H1 (cell line): ENCODE data around the gene MAGED2. TPM values are rescaled to one million over a fixed set of nuclear protein-coding genes. Genes with fewer than 3 reads are reported as not detected.
"Not testable (repeated sequence)": the region's sequence is repeated elsewhere in the genome, so short reads cannot be mapped to it uniquely, and the experiment has no call there.

Experiments used
- CTCF ChIA-PET: fragments of 300-600 bp; sonication (Branson Sonifier 250); formaldehyde crosslinking; loops from one replicate; lab custom pipeline; 2021; ENCODE audit not compliant: partially characterized antibody; lab: Charles Lee
- POLR2A ChIA-PET: fragments of 300-600 bp; sonication (Branson Sonifier 250); formaldehyde crosslinking; loops from one replicate; lab custom pipeline; 2021; ENCODE audit warnings: inconsistent platforms; ENCODE audit not compliant: partially characterized antibody; lab: Charles Lee
- DNase-seq, 2 experiments: peaks; one replicate each; pipeline versions ENCODE4 v3.0.0 to v3.0.0-alpha.2; 2010 to 2022; ENCODE audit warnings: low spot score in 2 of 2, low read depth in 1 of 2, mixed read lengths in 1 of 2
- FAIRE-seq: peaks from 2 replicates; lab custom pipeline; 2011; peaks lifted over from hg19 to GRCh38; lab: Jason Lieb, UNC
- H2AFZ ChIP-seq: 2 replicates; pipeline ENCODE4 v1.8.1; 2012; ENCODE audit warnings: low read length, inconsistent platforms
- H2AK5ac ChIP-seq: 2 replicates; pipeline ENCODE4 v1.6.1; 2013; ENCODE audit warnings: low read depth, low read length
- H2BK120ac ChIP-seq: replicated peaks from 2 replicates; pipeline ENCODE3; 2013; ENCODE audit warnings: low read depth, low read length, inconsistent platforms
- H2BK12ac ChIP-seq: 2 replicates; pipeline ENCODE4 v1.6.1; 2013; ENCODE audit warnings: low read depth, low read length
- H2BK15ac ChIP-seq: 2 replicates; pipeline ENCODE4 v1.6.1; 2013; ENCODE audit warnings: low read length
- H2BK20ac ChIP-seq: 2 replicates; pipeline ENCODE4 v1.6.1; 2013; ENCODE audit warnings: low read length
- H2BK5ac ChIP-seq: 2 replicates; pipeline ENCODE4 v1.6.1; 2013; ENCODE audit warnings: low read depth, low read length
- H3K14ac ChIP-seq: 2 replicates; pipeline ENCODE4 v1.6.1; 2013; ENCODE audit warnings: inconsistent platforms; ENCODE audit not compliant: insufficient read length
- H3K18ac ChIP-seq: 2 replicates; pipeline ENCODE4 v1.6.1; 2013; ENCODE audit warnings: low read length; ENCODE audit errors: extremely low read depth
- H3K23ac ChIP-seq: 2 replicates; pipeline ENCODE4 v1.6.1; 2013; ENCODE audit warnings: inconsistent platforms; ENCODE audit not compliant: insufficient read length
- H3K23me2 ChIP-seq: 2 replicates; pipeline ENCODE4 v1.6.1; 2013; ENCODE audit warnings: low read depth, low read length
- H3K27ac ChIP-seq: 2 replicates; pipeline ENCODE4 v1.6.1; 2011; ENCODE audit warnings: low read depth, low read length, inconsistent platforms
- H3K27me3 ChIP-seq, 4 experiments: replicated peaks in 1 of 4; 1 replicate in 1 of 4; 2 replicates in 3 of 4; pipeline versions ENCODE4 v1.6.1 to v1.8.1; 2011 to 2013; ENCODE audit warnings: low read length in 3 of 4, mild to moderate bottlenecking in 3 of 4, inconsistent platforms in 2 of 4, mixed read lengths in 2 of 4, moderate library complexity in 1 of 4; ENCODE audit not compliant: control insufficient read depth in 3 of 4, insufficient read depth in 3 of 4; ENCODE audit errors: extremely low read depth in 1 of 4
- H3K36me3 ChIP-seq, 4 experiments: 2 replicates each; pipeline versions ENCODE4 v1.6.1 to v1.8.1; 2011 to 2013; ENCODE audit warnings: mild to moderate bottlenecking in 4 of 4, low read length in 3 of 4, moderate library complexity in 2 of 4, control low read depth in 1 of 4, inconsistent platforms in 1 of 4; ENCODE audit not compliant: insufficient read depth in 4 of 4, control insufficient read depth in 2 of 4
- H3K4ac ChIP-seq: replicated peaks from 2 replicates; pipeline ENCODE3; 2013; ENCODE audit warnings: low read length, low read depth, mixed read lengths, inconsistent platforms; ENCODE audit not compliant: insufficient read length
- H3K4me1 ChIP-seq, 4 experiments: replicated peaks in 1 of 4; 1 replicate in 1 of 4; 2 replicates in 3 of 4; pipeline versions ENCODE4 v1.6.1 to v1.8.1; 2011 to 2013; ENCODE audit warnings: low read length in 3 of 4, inconsistent platforms in 2 of 4, mixed read lengths in 1 of 4; ENCODE audit not compliant: insufficient read depth in 4 of 4, control insufficient read depth in 3 of 4
- H3K4me2 ChIP-seq, 2 experiments: 2 replicates each; pipeline versions ENCODE4 v1.6.1 to v1.8.1; 2011 to 2013; ENCODE audit warnings: low read depth in 2 of 2, low read length in 2 of 2, control low read depth in 1 of 2, inconsistent platforms in 1 of 2, mild to moderate bottlenecking in 1 of 2; ENCODE audit not compliant: insufficient read depth in 1 of 2
- H3K4me3 ChIP-seq, 4 experiments: fragments of 200-600, 300-600 bp in 1 of 4; sonication (generic), shearing (Covaris generic), sonication (Bioruptor Twin) in 1 of 4; 2 replicates each; pipeline versions ENCODE4 v1.5.1 to v1.8.1; 2011 to 2016; ENCODE audit warnings: low read length in 4 of 4, low read depth in 3 of 4, control low read depth in 2 of 4, inconsistent platforms in 2 of 4, mild to moderate bottlenecking in 2 of 4, mixed read lengths in 1 of 4, moderate library complexity in 1 of 4; ENCODE audit not compliant: insufficient read depth in 2 of 4; ENCODE audit errors: extremely low read depth in 1 of 4
- H3K56ac ChIP-seq: replicated peaks from 2 replicates; pipeline ENCODE3; 2013; ENCODE audit warnings: low read depth, mild to moderate bottlenecking, mixed read lengths, low read length, inconsistent platforms; ENCODE audit not compliant: insufficient read length
- H3K79me1 ChIP-seq: 2 replicates; pipeline ENCODE4 v1.6.1; 2013; ENCODE audit warnings: low read depth, low read length, control low read depth
- H3K79me2 ChIP-seq, 2 experiments: 2 replicates each; pipeline versions ENCODE4 v1.6.1 to v1.8.1; 2012 to 2013; ENCODE audit warnings: low read length in 2 of 2, mild to moderate bottlenecking in 2 of 2, inconsistent platforms in 1 of 2; ENCODE audit not compliant: insufficient read depth in 2 of 2, control insufficient read depth in 1 of 2
- H3K9ac ChIP-seq, 4 experiments: replicated peaks in 1 of 4; 1 replicate in 1 of 4; 2 replicates in 3 of 4; pipeline versions ENCODE4 v1.6.1 to v1.8.1; 2011 to 2013; ENCODE audit warnings: low read depth in 3 of 4, low read length in 3 of 4, control low read depth in 2 of 4, mild to moderate bottlenecking in 2 of 4, moderate library complexity in 2 of 4, inconsistent platforms in 1 of 4; ENCODE audit errors: extremely low read depth in 1 of 4
- H3K9me3 ChIP-seq, 2 experiments: 2 replicates each; pipeline versions ENCODE4 v1.6.1 to v1.8.1; 2012 to 2013; ENCODE audit warnings: mild to moderate bottlenecking in 2 of 2, moderate library complexity in 2 of 2, control low read depth in 1 of 2, inconsistent platforms in 1 of 2, low read depth in 1 of 2, low read length in 1 of 2, mixed read lengths in 1 of 2; ENCODE audit not compliant: insufficient read depth in 2 of 2
- H4K20me1 ChIP-seq, 2 experiments: replicated peaks in 1 of 2; 2 replicates each; pipeline versions ENCODE3 to v1.8.1; 2011 to 2013; ENCODE audit warnings: inconsistent platforms in 2 of 2, low read length in 2 of 2, mild to moderate bottlenecking in 1 of 2; ENCODE audit not compliant: insufficient read depth in 2 of 2, control insufficient read depth in 1 of 2
- H4K5ac ChIP-seq: 2 replicates; pipeline ENCODE4 v1.6.1; 2013; ENCODE audit warnings: low read length, low read depth, mixed read lengths, inconsistent platforms; ENCODE audit not compliant: insufficient read length
- H4K8ac ChIP-seq: 2 replicates; pipeline ENCODE4 v1.8.0; 2013; ENCODE audit warnings: mild to moderate bottlenecking, moderate library complexity, low read length, inconsistent platforms; ENCODE audit not compliant: insufficient read depth; ENCODE audit errors: extremely low read depth
- H4K91ac ChIP-seq: replicated peaks from 2 replicates; pipeline ENCODE3; 2013; ENCODE audit warnings: low read length, mixed read lengths, inconsistent platforms; ENCODE audit not compliant: insufficient read length
- RFX5 ChIP-seq: IDR thresholded peaks from 2 replicates; pipeline ENCODE4 v1.6.1; 2011; ENCODE audit warnings: low read depth, low read length, improper control_type of control experiment, borderline replicate concordance
- TAF1 ChIP-seq: IDR thresholded peaks from 2 replicates; pipeline ENCODE4 v1.6.1; 2011; ENCODE audit warnings: mild to moderate bottlenecking, low read depth, low read length
- WGBS, 2 experiments: shearing (Covaris generic) in 1 of 2; methylation state at CpG; one replicate each; pipeline versions ENCODE4 v1.1.6 to v1.1.7; 2013 to 2015; ENCODE audit warnings: low lambda C conversion rate in 2 of 2, mixed read lengths in 2 of 2, inconsistent platforms in 1 of 2, low coverage in 1 of 2, missing lambda C conversion rate in 1 of 2; ENCODE audit not compliant: insufficient replicate concordance in 2 of 2, insufficient coverage in 1 of 2, insufficient read length in 1 of 2; ENCODE audit errors: extremely low coverage in 1 of 2, missing lambda C conversion rate in 1 of 2; 5-methylcytosine and 5-hydroxymethylcytosine counted together
- polyA plus RNA-seq, 7 experiments: library from polyadenylated mRNA; depleted of rRNA in 3 of 7; stranded (reverse) in 5 of 7; unstranded in 2 of 7; fragments of >200 nt in 5 of 7; fragments of 200-250 nt in 2 of 7; gene quantifications; 1 replicate in 5 of 7; 2 replicates in 1 of 7; 4 replicates in 1 of 7; pipeline versions ENCODE4 v1.2.1 to v1.2.3, GENCODE V29; 2011 to 2013; ENCODE audit warnings: missing spikeins in 2 of 7, mixed read lengths in 2 of 7
- total RNA-seq: library from RNA; stranded (reverse); fragmentation: NEBNext Ultra II Directional; extraction: Animal tissue kit (Norgen Biotek cat#: 25700); gene quantifications from 2 replicates; pipeline ENCODE4 v1.2.1, GENCODE V29; 2021

The MAGED2 gene
- total and polyA plus RNA-seq, 2 of the 8 experiments (the other 6 are each of a cell fraction or from before 2014, with no cell fraction given) = 83.3 to 120 TPM

GRCh38 chrX:54841184-54841874 lies 33.8 kb downstream of the MAGED2 start:
- WGBS, 2 experiments = 83% methylated on average over 1 of the region's 3 CpGs; no CpG with 5 or more reads in 1 of the 2 experiments
- not testable (repeated sequence) for H3K56ac ChIP-seq, H2BK5ac ChIP-seq, H3K4ac ChIP-seq, H3K4me1 ChIP-seq, H3K79me2 ChIP-seq, H3K9me3 ChIP-seq, H3K23ac ChIP-seq, H4K20me1 ChIP-seq, H2AK5ac ChIP-seq, H3K36me3 ChIP-seq, H2BK12ac ChIP-seq, H2BK15ac ChIP-seq, H4K8ac ChIP-seq, H3K23me2 ChIP-seq, H2AFZ ChIP-seq, H3K79me1 ChIP-seq, H4K5ac ChIP-seq, H3K4me3 ChIP-seq, H4K91ac ChIP-seq, DNase-seq, H3K27ac ChIP-seq
- H3K4me2 ChIP-seq = peak overlapping the region; percentile 14 to 44; a peak in 3 of 4 replicates
- CTCF ChIA-PET = interaction anchor here (0.7 kb wide), 1 partner anchor 79 kb away, joined by 3 read pairs; the partner anchor contains the start of gene TRO
- peak; percentile 100 for FAIRE-seq
- TF ChIP-seq RFX5 (peak; percentile 78), TAF1 (0 out of 2 replicates have a peak, but pooled peaks have one; percentile 25)
- TF ChIP-seq, all 59 proteins: peak for 2; not testable (repeated sequence) for 57
- H3K27me3 ChIP-seq, H3K9ac ChIP-seq, H3K14ac ChIP-seq, POLR2A ChIA-PET, H2BK20ac ChIP-seq, H2BK120ac ChIP-seq: not testable (repeated sequence)
- peak overlapping the region; percentile 32; the same call in 1 of the 2 replicates for H3K18ac ChIP-seq
